ENCODE data around the gene CDYL.

The CDYL gene

GRCh38 chr6:4773181-4773580 is 3.0 kb upstream of the CDYL start:
- TF ChIP-seq CTCF (conservative IDR thresholded peaks at IDR 0.05; ENCODE audit: low read depth, low read length): no peak
- H3K4me3 ChIP-seq (ENCODE audit: low read length): no peak overlapping the region
- DNase-seq (ENCODE audit: low read depth): no peak

GRCh38 chr6:4774296-4774695 is 1.9 kb upstream of the CDYL start:
- TF ChIP-seq CTCF (conservative IDR thresholded peaks at IDR 0.05; ENCODE audit: low read depth, low read length): no peak
- no peak for DNase-seq (ENCODE audit: low read depth)
- H3K4me3 ChIP-seq (ENCODE audit: low read length): no peak overlapping the region

DNA sequence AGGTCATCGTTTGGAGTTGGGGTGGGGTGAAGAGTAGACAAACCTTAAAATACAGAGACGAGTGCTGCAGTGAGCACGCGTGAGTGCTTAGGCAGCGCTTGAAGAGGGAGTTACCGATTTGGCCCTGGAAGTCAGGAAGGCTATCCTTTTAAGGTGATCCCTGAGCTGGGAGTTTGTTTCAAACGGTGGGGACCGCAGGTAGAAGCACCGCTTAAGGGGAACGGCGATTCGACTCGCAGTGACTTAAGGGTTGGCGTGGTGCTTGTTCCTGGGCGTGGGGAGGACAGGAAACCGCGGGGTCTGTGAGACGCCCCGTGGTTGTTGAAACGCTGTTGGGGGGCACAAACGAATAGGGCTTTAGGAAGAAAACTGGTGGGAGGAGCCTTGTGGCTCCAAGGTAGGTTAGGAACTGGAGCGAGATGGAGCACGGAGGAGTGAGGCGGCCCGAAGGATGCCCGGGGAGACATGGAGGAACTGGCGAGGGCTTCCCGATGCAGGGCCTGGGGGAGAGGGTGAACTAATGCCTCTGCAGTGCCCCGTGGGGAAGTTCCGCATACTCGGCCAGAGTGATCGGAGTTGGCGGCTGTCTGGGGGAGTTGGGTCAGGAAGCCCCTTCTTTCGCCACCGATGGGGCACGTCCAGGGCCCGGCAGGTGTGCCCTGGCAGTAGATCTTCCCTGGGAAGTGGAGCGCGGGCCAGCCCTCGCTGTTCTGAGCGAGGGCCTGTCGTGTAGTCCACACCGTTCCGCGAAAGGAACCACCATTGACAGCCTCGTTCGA is 1.3 kb upstream of the CDYL start:
- H3K4me3 ChIP-seq (ENCODE audit: low read length): peak overlapping the region; percentile 53
- no peak for TF ChIP-seq CTCF (conservative IDR thresholded peaks at IDR 0.05; ENCODE audit: low read depth, low read length)
- no peak for DNase-seq (ENCODE audit: low read depth)

- peak; percentile 33 for DNase-seq (ENCODE audit: low read depth)
Observed at GRCh38 chr6:4775494-4776130, 592 bp upstream of the CDYL start.

DNA sequence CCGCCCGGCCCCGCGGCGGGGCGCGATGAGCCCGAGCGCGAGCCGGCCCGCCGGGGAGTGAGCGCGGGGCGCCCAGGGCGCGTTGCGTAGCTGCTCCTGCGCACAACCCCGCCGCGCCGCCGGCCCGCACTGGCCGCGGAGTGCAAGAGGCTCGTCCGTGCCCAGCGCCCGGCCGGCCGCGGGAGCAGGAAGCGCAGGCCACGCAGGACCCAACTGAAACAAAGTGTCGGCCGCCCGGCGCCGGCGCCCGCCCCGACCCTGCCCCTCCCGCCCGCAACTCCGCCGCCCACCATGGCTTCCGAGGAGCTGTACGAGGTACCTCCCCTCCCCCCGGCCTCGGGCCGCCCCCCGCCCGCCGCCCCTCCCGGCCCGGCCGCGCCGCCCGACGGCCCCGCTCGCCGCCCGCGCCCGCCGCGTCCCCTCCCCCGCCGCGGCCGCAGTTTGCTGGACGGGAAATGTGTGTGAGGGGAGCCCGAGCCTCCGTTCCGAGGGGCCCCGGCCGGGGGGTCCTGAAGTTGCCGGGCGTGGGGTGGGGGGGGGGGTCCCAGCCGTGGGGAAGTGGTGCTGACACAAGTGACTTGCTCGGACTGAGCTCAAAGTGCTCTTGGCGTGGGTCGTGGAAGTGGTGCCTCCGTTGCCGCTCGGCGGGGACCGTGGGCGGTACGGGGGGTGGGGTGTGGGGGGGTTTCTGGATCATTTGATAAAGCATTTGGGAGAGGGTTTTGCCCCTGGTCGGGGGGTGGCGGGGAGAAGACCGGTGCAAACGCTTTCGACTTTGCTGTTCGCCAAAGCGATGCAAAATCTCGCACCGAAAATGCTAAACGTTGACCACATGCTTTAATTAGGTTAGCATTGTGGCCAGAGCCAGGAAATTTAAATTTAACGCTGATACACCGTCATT is 539 bp downstream of the CDYL start:
- peak overlapping the region; percentile 64 for H3K4me3 ChIP-seq (ENCODE audit: low read length)
- no peak for TF ChIP-seq CTCF (conservative IDR thresholded peaks at IDR 0.05; ENCODE audit: low read depth, low read length)
- no peak for DNase-seq (ENCODE audit: low read depth)

More at GRCh38 chr6:4775494-4776130, 592 bp upstream of the CDYL start:
- no peak for TF ChIP-seq CTCF (conservative IDR thresholded peaks at IDR 0.05; ENCODE audit: low read depth, low read length)
- H3K4me3 ChIP-seq (ENCODE audit: low read length): peak overlapping the region; percentile 53

DNA sequence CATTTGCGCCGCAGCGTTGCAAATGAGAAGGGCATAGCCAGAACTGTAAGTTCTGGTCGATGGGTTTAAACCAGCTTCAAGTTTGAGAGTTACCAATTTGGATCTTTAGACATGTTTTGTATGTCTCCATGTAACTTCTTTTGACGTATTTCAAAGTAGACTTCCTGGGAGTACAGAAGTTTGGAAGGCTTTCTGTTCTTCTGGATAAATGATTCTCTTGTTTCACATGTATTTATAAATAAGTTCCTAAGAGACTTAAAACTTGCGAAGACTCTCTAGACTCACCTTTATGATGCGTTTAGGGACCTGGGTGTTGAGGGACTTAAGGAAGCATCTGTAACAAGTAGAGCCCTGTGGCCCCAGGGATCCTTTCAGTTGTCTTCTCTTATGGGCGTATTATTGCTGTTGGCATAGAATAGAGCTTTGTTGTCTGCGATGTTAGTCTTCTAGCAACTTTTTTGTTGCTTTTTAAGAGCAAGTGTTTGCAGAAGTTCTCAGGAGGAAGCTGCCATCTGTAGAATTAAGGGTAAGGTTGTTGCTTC is 1.3 kb downstream of the CDYL start:
- DNase-seq (ENCODE audit: low read depth): no peak
- TF ChIP-seq CTCF (conservative IDR thresholded peaks at IDR 0.05; ENCODE audit: low read depth, low read length): no peak
- peak overlapping the region; percentile 64 for H3K4me3 ChIP-seq (ENCODE audit: low read length)

Measured in retinal pigment epithelial cell (primary cell).